ENCODE measurements around the gene NXPE2. TPM values are rescaled to one million over a fixed set of nuclear protein-coding genes. Genes with fewer than 3 reads are reported as not detected.

The NXPE2 gene
- total and polyA plus RNA-seq, 8 donors = 0.37 to 5.2 (median 0.89) TPM; not detected in 5

GRCh38 chr11:114709960-114710359, 31.6 kb downstream of the NXPE2 start:
- intact Hi-C loops (cut with DNase I; ENCODE audit: low total_unique reads) = no loop called here
- no peak for TF ChIP-seq CTCF (IDR thresholded peaks at IDR 0.05)
- TF ChIP-seq EP300 (IDR thresholded peaks at IDR 0.05) = no peak
- TF ChIP-seq POLR2A (IDR thresholded peaks at IDR 0.05) = no peak
- TF ChIP-seq POLR2AphosphoS5 (IDR thresholded peaks at IDR 0.05) = no peak
- no peaks in the 10 kb centered on the region for H3K36me3 ChIP-seq
- peaks cover 0 to 5% (median 0%) of the 10 kb centered on the region in 4 donors for H3K4me1 ChIP-seq
- H3K4me3 ChIP-seq = no peak overlapping the region
- H3K9me3 ChIP-seq = peaks cover 0 to 7% (median 5%) of the 10 kb centered on the region in 4 donors
- no peaks in the 10 kb centered on the region for H3K27me3 ChIP-seq
- DNase-seq = no peak
- WGBS, 5 donors = 72 to 94% (median 87%) methylated on average over 1 of the region's 1 CpG
- no peak overlapping the region for H3K27ac ChIP-seq

GRCh38 chr11:114713756-114714155, 35.4 kb downstream of the NXPE2 start:
- Histone ChIP-seq H3K27me3 (no peaks in the 10 kb centered on the region), H3K36me3 (no peaks in the 10 kb centered on the region), H3K9me3 (peaks cover 0 to 7% (median 5%) of the 10 kb centered on the region in 4 donors), H3K4me1 (no peaks in the 10 kb centered on the region), H3K4me3 (no peak overlapping the region), H3K27ac (no peak overlapping the region)
- DNase-seq = no peak
- intact Hi-C loops (cut with DNase I; ENCODE audit: low total_unique reads) = no loop called here
- TF ChIP-seq POLR2AphosphoS5 (IDR thresholded peaks at IDR 0.05) = no peak
- TF ChIP-seq EP300 (IDR thresholded peaks at IDR 0.05) = no peak
- TF ChIP-seq CTCF (IDR thresholded peaks at IDR 0.05) = no peak
- no peak for TF ChIP-seq POLR2A (IDR thresholded peaks at IDR 0.05)
- 90 to 99% (median 95%) methylated on average over 2 of the region's 2 CpGs for WGBS, 5 donors

- TF ChIP-seq POLR2A (IDR thresholded peaks at IDR 0.05) = no peak
- TF ChIP-seq POLR2AphosphoS5 (IDR thresholded peaks at IDR 0.05) = no peak
- no peak for TF ChIP-seq CTCF (IDR thresholded peaks at IDR 0.05)
- no peak for TF ChIP-seq EP300 (IDR thresholded peaks at IDR 0.05)
- Histone ChIP-seq H3K9me3 (no peaks in the 10 kb centered on the region), H3K36me3 (no peaks in the 10 kb centered on the region), H3K27ac (no peak overlapping the region), H3K4me3 (no peak overlapping the region), H3K4me1 (no peaks in the 10 kb centered on the region), H3K27me3 (no peaks in the 10 kb centered on the region)
- WGBS, 5 donors = 75 to 86% (median 85%) methylated on average over 5 of the region's 5 CpGs
- intact Hi-C loops (cut with DNase I; ENCODE audit: low total_unique reads) = no loop called here
- DNase-seq = no peak
Observed at GRCh38 chr11:114719562-114719961, 41.2 kb downstream of the NXPE2 start.

- Histone ChIP-seq H3K27me3 (no peaks in the 10 kb centered on the region), H3K4me1 (no peaks in the 10 kb centered on the region), H3K4me3 (no peak overlapping the region), H3K9me3 (no peaks in the 10 kb centered on the region), H3K27ac (no peak overlapping the region), H3K36me3 (no peaks in the 10 kb centered on the region)
- 75 to 84% (median 80%) methylated on average over 3 of the region's 3 CpGs for WGBS, 5 donors
- TF ChIP-seq CTCF (IDR thresholded peaks at IDR 0.05) (no peak), POLR2AphosphoS5 (IDR thresholded peaks at IDR 0.05) (no peak)
- intact Hi-C loops (cut with DNase I; ENCODE audit: low total_unique reads) = no loop called here
- no peak for DNase-seq
Observed at GRCh38 chr11:114724916-114725524, 46.7 kb downstream of the NXPE2 start.
